Mucosa of rectum (tissue), 2 donors: ENCODE data around the gene DLGAP1.
"Not testable (repeated sequence)": the region's sequence is repeated elsewhere in the genome, so short reads cannot be mapped to it uniquely, and the experiment has no call there.

ENCODE experiments used
- H3K27ac ChIP-seq, 2 donors: one replicate each; pipeline ENCODE4 v1.7.0; 2013; ENCODE audit warnings: inconsistent platforms in 2 of 2, low read depth in 2 of 2, low read length in 2 of 2
- H3K27me3 ChIP-seq, 2 donors: one replicate each; pipeline ENCODE4 v1.7.0; 2013; ENCODE audit warnings: low read length in 2 of 2; ENCODE audit not compliant: control insufficient read depth in 2 of 2, insufficient read depth in 2 of 2
- H3K36me3 ChIP-seq, 2 donors: one replicate each; pipeline ENCODE4 v1.7.0; 2013; ENCODE audit warnings: low read length in 2 of 2; ENCODE audit not compliant: control insufficient read depth in 2 of 2, insufficient read depth in 2 of 2
- H3K4me1 ChIP-seq, 2 donors: one replicate each; pipeline ENCODE4 v1.7.0; 2013; ENCODE audit warnings: low read length in 2 of 2, mild to moderate bottlenecking in 1 of 2; ENCODE audit not compliant: control insufficient read depth in 2 of 2, insufficient read depth in 2 of 2
- H3K4me3 ChIP-seq, 2 donors: one replicate each; pipeline ENCODE4 v1.7.0; 2013; ENCODE audit warnings: low read length in 2 of 2
- H3K9ac ChIP-seq, 2 donors: one replicate each; pipeline ENCODE4 v1.7.0; 2013; ENCODE audit warnings: low read length in 2 of 2, low read depth in 1 of 2, mild to moderate bottlenecking in 1 of 2
- H3K9me3 ChIP-seq, 2 donors: one replicate each; pipeline ENCODE4 v1.7.0; 2013; ENCODE audit warnings: low read length in 2 of 2; ENCODE audit not compliant: control insufficient read depth in 2 of 2
- donor health status: healthy.
- donor health status: Normal muscosa, but diverticular disease.

Gene DLGAP1

DNA sequence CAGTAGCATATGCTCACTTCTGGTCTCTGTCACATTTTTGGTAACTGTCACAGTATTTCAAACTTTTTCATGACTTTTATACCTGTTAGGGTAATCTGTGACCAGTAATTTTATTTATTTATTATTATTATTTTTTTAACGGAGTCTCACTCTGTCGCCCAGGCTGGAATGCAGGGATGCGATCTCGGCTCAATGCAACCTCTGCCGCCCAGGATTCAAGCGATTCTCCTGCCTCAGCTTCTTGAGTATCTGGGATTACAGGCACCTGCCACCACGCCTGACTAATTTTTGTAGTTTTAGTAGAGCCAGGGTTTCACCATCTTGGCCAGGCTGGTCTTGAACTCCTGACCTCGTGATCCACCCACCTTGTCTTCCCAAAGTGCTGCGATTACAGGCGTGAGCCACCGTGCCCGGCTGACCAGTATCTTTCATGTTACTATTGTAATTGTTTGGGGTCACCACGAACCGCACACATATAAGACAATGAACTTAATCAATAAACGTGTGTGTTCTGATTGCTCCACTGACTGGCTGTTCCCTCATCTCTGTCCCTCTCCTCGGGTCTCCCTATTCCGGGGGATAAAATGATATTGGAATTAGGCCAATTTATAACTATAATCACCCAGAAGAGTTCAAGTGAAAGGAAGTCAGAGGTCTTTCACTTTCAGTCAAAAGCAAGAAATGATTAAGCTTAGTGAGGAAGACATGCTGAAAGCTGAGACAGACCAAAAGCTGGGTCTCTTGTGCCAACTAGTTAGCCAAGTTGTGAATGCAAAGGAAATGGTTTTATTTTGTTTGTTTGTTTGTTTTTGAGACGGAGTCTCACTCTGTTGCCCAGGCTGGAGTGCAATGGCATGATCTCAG, 982.2 kb downstream of the DLGAP1 start:
- H3K9ac ChIP-seq, result no peak overlapping the region
- H3K27me3 ChIP-seq, result no peaks in the 10 kb centered on the region
- H3K36me3 ChIP-seq, result no peaks in the 10 kb centered on the region
- no peak overlapping the region for H3K4me3 ChIP-seq
- no peaks in the 10 kb centered on the region for H3K9me3 ChIP-seq
- peaks cover 0 to 5% of the 10 kb centered on the region in 2 donors for H3K4me1 ChIP-seq
- no peak overlapping the region for H3K27ac ChIP-seq

DNA sequence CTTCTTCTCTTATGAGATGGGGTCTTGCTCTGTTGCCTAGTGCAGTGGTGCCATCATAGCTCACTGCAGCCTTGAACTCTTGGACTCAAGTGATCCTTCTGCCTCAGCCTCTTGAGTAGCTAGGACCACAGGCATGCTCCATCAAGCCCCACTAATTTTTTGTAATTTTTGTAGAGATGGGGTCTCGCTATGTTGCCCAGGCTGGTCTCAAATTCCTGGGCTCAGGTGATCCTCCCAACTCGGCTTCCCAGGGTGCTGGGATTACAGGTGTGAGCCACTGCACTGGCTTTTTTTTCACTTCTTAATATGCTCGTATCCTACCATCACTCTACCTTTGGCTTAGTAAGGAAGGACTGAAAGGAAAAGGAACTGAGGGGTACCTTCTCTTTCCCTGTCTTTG, 983.0 kb downstream of the DLGAP1 start:
- not testable (repeated sequence) for H3K4me1 ChIP-seq, H3K4me3 ChIP-seq

DNA sequence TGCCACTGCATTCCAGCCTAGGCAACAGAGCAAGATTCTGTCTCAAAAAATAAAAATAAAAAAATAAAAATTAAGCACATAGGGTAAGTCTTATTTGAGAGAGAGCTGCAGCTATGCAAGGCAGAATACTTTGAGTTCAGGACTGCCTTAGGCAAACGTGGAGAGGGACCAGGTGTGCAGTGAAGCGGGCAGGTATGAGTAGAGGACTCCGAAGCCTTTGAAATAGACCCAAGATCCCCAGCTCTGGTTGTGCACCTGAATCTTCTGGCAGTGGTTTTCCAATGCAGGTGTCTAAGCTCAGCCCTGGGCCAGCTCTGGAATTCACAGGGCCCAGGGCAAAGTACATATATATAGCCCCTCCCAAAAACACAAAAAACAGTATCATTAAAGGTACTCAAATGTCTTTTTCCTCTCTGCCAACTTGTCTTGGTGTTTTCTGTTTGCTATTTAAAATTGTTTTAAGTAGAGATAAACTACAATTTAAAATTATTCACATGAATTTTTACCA, 983.9 kb downstream of the DLGAP1 start:
- H3K36me3 ChIP-seq, result no peaks in the 10 kb centered on the region
- peaks cover 0 to 5% of the 10 kb centered on the region in 2 donors for H3K4me1 ChIP-seq
- H3K9me3 ChIP-seq, result no peaks in the 10 kb centered on the region
- no peak overlapping the region for H3K27ac ChIP-seq
- no peaks in the 10 kb centered on the region for H3K27me3 ChIP-seq
- no peak overlapping the region for H3K4me3 ChIP-seq
- H3K9ac ChIP-seq, result no peak overlapping the region

More for the DNA sequence above, 983.0 kb downstream of the DLGAP1 start:
- H3K9me3 ChIP-seq, H3K27ac ChIP-seq, H3K36me3 ChIP-seq, H3K9ac ChIP-seq, H3K27me3 ChIP-seq: not testable (repeated sequence)

DNA sequence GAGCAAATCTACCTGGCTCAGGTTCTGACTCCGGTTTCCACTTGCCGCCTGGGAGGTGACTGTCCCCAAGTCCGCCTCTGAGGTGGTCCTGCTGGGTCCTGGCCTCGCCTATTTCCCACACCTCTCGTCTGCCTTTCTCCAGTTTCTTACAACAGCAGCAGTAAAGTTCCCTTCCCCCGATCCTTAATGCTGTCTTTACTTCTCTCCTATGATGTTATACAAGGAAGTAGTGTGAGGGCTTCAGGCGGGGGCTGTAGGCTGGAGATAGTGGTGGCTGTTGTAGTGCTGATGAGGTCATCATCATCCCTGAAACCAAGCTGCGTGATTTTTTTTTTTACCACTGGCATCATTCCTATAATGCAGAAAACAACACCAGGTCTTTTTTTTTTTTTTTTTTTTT, 986.3 kb downstream of the DLGAP1 start:
- no peaks in the 10 kb centered on the region for H3K9me3 ChIP-seq
- no peak overlapping the region for H3K27ac ChIP-seq
- H3K4me3 ChIP-seq, result no peak overlapping the region
- H3K36me3 ChIP-seq, result no peaks in the 10 kb centered on the region
- no peaks in the 10 kb centered on the region for H3K27me3 ChIP-seq
- H3K9ac ChIP-seq, result no peak overlapping the region
- peaks cover 0 to 8% of the 10 kb centered on the region in 2 donors for H3K4me1 ChIP-seq

DNA sequence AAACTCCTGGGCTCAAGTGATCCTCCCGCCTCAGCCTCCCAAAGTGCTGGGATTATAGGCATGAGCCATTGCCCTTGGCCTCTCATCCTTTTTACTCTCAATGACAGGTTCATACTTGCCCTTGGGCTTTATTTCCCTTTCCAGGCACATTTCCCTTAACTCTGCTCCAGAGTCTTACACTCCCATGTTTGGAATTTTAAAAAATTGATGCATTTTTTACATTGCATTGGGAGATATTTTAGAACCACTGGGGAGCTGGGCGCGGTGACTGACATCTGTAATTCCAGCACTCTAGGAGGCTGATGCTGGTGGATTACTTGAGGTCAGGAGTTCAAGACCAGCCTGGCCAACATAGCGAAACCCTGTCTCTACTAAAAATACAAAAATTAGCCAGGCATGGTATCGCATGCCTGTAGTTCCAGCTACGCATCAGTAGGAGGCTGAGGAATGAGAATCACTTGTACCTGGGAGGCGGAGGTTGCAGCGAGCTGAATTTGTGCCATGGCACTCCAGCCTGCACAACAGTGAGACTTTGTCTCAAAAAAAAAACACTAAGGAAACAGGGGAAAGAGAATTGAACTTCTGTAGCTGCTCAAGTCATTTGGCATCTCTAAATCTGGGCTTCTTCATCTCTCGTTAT, 986.9 kb downstream of the DLGAP1 start:
- Histone ChIP-seq H3K36me3 (no peaks in the 10 kb centered on the region), H3K27ac (no peak overlapping the region), H3K4me1 (peaks cover 0 to 8% of the 10 kb centered on the region in 2 donors), H3K9me3 (no peaks in the 10 kb centered on the region), H3K9ac (no peak overlapping the region), H3K27me3 (no peaks in the 10 kb centered on the region), H3K4me3 (no peak overlapping the region)

DNA sequence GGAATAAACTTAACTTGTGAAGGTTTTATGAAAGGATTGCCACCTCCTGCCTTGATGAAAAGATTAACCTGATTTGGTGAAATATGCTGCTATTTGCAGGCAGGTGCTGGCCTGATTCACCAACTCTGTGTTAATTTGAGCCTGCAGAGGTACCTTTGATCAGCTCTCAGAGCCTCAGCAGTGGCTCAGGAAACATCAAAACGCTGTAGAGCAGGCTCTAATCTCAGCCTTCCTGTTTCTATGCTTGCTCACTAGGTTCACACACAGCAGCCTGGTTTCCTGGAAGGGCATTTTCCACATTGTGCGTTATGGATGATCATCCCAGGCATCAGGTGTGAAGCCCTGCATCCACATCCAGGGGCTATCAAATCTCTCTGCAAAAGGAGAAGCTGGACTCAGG, 988.2 kb downstream of the DLGAP1 start:
- H3K27me3 ChIP-seq, result no peaks in the 10 kb centered on the region
- H3K4me1 ChIP-seq, result peaks cover 0 to 8% of the 10 kb centered on the region in 2 donors
- no peak overlapping the region for H3K9ac ChIP-seq
- no peak overlapping the region for H3K4me3 ChIP-seq
- no peaks in the 10 kb centered on the region for H3K36me3 ChIP-seq
- H3K27ac ChIP-seq, result no peak overlapping the region
- H3K9me3 ChIP-seq, result no peaks in the 10 kb centered on the region

DNA sequence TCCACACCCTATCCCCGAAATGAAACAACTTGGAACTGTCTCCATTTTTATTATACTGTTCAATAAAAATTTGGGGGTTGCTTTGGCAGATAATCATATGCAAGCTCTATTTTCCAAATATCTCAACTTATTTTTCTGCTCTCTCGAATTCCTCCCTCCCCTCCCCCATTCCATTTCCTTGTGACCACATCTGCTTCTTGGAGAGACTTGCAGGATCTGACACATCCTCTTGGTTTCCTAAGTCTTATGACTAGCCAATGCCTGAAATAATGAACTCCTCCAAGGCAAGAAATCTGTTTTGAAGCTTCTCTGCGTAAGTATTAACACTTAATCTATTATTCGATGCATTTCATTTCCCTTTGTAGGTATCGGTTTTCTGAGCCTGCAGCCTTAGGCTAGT, 989.1 kb downstream of the DLGAP1 start:
- no peaks in the 10 kb centered on the region for H3K27me3 ChIP-seq
- H3K9me3 ChIP-seq, result no peaks in the 10 kb centered on the region
- H3K36me3 ChIP-seq, result peaks cover 0 to under 1% of the 10 kb centered on the region in 2 donors
- H3K4me3 ChIP-seq, result no peak overlapping the region
- H3K4me1 ChIP-seq, result peaks cover 0 to 4% of the 10 kb centered on the region in 2 donors
- H3K27ac ChIP-seq, result no peak overlapping the region
- no peak overlapping the region for H3K9ac ChIP-seq

DNA sequence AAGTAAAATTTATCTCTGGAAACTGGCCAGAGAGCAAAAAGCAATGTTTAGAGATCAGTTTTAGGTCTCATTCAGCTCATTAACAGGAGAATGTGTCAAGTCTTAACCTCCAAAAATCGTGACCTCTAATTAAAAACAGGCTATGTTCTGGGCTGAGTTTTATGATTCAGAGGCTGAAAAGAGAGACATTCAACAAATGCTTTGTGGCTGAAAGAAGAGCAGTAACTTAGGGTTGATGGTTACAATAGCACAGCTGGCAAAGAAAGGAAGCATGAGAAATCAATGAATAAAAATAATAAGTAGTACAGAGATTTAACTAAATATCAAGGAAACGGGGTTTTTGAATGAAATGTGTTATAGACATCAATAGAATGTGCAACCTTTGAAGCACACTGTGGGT, 992.1 kb downstream of the DLGAP1 start:
- Histone ChIP-seq H3K36me3 (peaks cover 8 to 10% of the 10 kb centered on the region in 2 donors), H3K27ac (no peak overlapping the region), H3K9me3 (no peaks in the 10 kb centered on the region), H3K27me3 (no peaks in the 10 kb centered on the region), H3K4me3 (no peak overlapping the region), H3K9ac (no peak overlapping the region), H3K4me1 (peaks cover 4 to 18% of the 10 kb centered on the region in 2 donors)

DNA sequence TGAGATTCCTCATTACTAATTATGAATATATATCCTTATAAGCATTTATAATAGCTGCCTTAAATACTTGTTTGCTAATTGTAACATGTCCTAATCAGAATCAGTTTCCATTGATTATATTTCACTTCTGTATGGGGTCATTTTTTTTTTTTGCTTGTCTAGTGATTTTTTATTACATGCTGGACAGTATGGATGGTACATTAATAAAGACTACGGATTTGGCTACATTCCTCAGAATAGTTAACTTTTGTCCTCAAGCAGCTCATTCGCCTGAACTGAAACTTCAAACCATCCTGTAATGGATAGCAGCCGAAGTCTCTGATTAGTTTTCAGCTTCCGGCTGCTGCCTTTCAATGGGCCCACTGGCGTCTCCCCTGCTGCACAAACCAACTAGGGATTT, 993.4 kb downstream of the DLGAP1 start:
- Histone ChIP-seq H3K4me1 (peaks cover 11 to 25% of the 10 kb centered on the region in 2 donors), H3K27ac (no peak overlapping the region), H3K27me3 (no peaks in the 10 kb centered on the region), H3K4me3 (no peak overlapping the region), H3K36me3 (peaks cover 14 to 18% of the 10 kb centered on the region in 2 donors), H3K9me3 (no peaks in the 10 kb centered on the region), H3K9ac (no peak overlapping the region)

DNA sequence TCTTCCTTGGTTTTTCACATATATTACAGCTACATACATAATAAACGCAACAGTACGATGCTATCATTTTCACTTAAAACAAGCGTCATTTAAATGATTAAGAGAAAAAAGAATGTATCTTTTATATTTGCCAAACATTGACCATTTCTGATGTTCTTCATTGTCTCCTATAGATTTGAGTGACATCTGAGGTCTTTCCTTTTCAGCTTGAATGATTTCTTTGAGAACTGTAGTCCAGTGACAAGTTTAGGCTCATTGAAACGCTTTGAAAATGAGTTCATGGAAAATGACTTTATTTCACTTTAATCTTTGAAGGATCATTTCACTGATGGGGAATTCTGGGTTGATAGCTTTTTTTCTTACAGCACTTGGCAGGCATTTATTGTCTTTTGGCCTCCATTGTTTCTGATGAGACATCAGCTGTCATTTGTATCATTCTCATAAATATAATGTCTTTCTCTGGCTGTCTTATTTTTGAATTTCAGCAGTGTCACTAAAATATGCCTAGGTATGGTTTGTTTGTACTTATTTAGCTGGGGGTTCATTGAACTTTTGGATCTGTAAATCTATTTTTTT, 994.2 kb downstream of the DLGAP1 start:
- Histone ChIP-seq H3K9me3 (no peaks in the 10 kb centered on the region), H3K9ac (no peak overlapping the region), H3K4me1 (peaks cover 17 to 26% of the 10 kb centered on the region in 2 donors), H3K27me3 (no peaks in the 10 kb centered on the region), H3K27ac (no peak overlapping the region), H3K36me3 (peaks cover 14 to 18% of the 10 kb centered on the region in 2 donors), H3K4me3 (no peak overlapping the region)
